H9 (cell line): ENCODE results near the gene SFXN2. TPM values are rescaled to one million over a fixed set of nuclear protein-coding genes. Genes with fewer than 3 reads are reported as not detected.

Experiments
- DNase-seq: peaks from one replicate; pipeline ENCODE4 v3.0.0-alpha.2; 2017
- H2AFZ ChIP-seq: one replicate; pipeline ENCODE4 v1.6.1; 2013; ENCODE audit warnings: mild to moderate bottlenecking, low read length, control low read depth, moderate library complexity
- H2AK5ac ChIP-seq: 2 replicates; pipeline ENCODE4 v1.6.1; 2013; ENCODE audit warnings: low read length, control low read depth, mixed read lengths; ENCODE audit not compliant: insufficient read length
- H2BK120ac ChIP-seq: one replicate; pipeline ENCODE4 v1.6.1; 2013; ENCODE audit warnings: low read depth, mild to moderate bottlenecking, low read length, control low read depth, inconsistent platforms; ENCODE audit not compliant: poor library complexity, severe bottlenecking
- H2BK12ac ChIP-seq: 2 replicates; pipeline ENCODE4 v1.6.1; 2013; ENCODE audit warnings: low read length, control low read depth, mixed read lengths, low read depth; ENCODE audit not compliant: insufficient read length
- H2BK15ac ChIP-seq: 2 replicates; pipeline ENCODE4 v1.6.1; 2013; ENCODE audit warnings: low read depth, low read length, control low read depth
- H2BK20ac ChIP-seq: one replicate; pipeline ENCODE4 v1.6.1; 2013; ENCODE audit warnings: low read depth, mild to moderate bottlenecking, low read length, control low read depth, inconsistent platforms; ENCODE audit not compliant: poor library complexity, severe bottlenecking
- H2BK5ac ChIP-seq: 2 replicates; pipeline ENCODE4 v1.6.1; 2013; ENCODE audit warnings: low read length, control low read depth, mixed read lengths; ENCODE audit not compliant: insufficient read length
- H3K14ac ChIP-seq: 2 replicates; pipeline ENCODE4 v1.6.1; 2013; ENCODE audit warnings: low read length, control low read depth; ENCODE audit not compliant: insufficient read depth
- H3K18ac ChIP-seq: 2 replicates; pipeline ENCODE4 v1.6.1; 2013; ENCODE audit warnings: low read depth, mild to moderate bottlenecking, mixed read lengths, low read length, control low read depth; ENCODE audit not compliant: insufficient read length
- H3K23ac ChIP-seq: 2 replicates; pipeline ENCODE4 v1.6.1; 2013; ENCODE audit warnings: low read length, control low read depth, mixed read lengths, low read depth; ENCODE audit not compliant: insufficient read length
- H3K23me2 ChIP-seq: 2 replicates; pipeline ENCODE4 v1.6.1; 2013; ENCODE audit warnings: low read depth, mild to moderate bottlenecking, mixed read lengths, low read length, control low read depth; ENCODE audit not compliant: insufficient read length, poor library complexity, severe bottlenecking
- H3K27ac ChIP-seq: 2 replicates; pipeline ENCODE4 v1.5.1; 2013; ENCODE audit warnings: low read length, control low read depth, mixed read lengths, low read depth; ENCODE audit not compliant: insufficient read length
- H3K27me3 ChIP-seq: 2 replicates; pipeline ENCODE4 v1.6.1; 2013; ENCODE audit warnings: low read length, control low read depth, inconsistent platforms; ENCODE audit not compliant: insufficient read depth
- H3K4ac ChIP-seq: 2 replicates; pipeline ENCODE4 v1.6.1; 2013; ENCODE audit warnings: low read depth, mild to moderate bottlenecking, control low read depth, inconsistent platforms, low read length, moderate library complexity
- H3K4me1 ChIP-seq: 2 replicates; pipeline ENCODE4 v1.6.1; 2013; ENCODE audit warnings: low read length, control low read depth, inconsistent platforms; ENCODE audit not compliant: insufficient read depth
- H3K4me2 ChIP-seq: 2 replicates; pipeline ENCODE4 v1.6.1; 2013; ENCODE audit warnings: low read length, control low read depth, mixed read lengths; ENCODE audit not compliant: insufficient read length, insufficient read depth
- H3K56ac ChIP-seq: 2 replicates; pipeline ENCODE4 v1.6.1; 2013; ENCODE audit warnings: low read depth, mild to moderate bottlenecking, mixed read lengths, low read length, control low read depth; ENCODE audit not compliant: insufficient read length
- H3K79me1 ChIP-seq: 2 replicates; pipeline ENCODE4 v1.6.1; 2013; ENCODE audit warnings: low read depth, mild to moderate bottlenecking, moderate library complexity, low read length, control low read depth, inconsistent platforms; ENCODE audit not compliant: insufficient read depth, poor library complexity, severe bottlenecking
- H3K79me2 ChIP-seq: 2 replicates; pipeline ENCODE4 v1.6.1; 2013; ENCODE audit warnings: low read length, control low read depth, inconsistent platforms; ENCODE audit not compliant: insufficient read depth
- H3K9ac ChIP-seq: 2 replicates; pipeline ENCODE4 v1.6.1; 2013; ENCODE audit warnings: low read length, control low read depth, mixed read lengths; ENCODE audit not compliant: insufficient read length; ENCODE audit errors: extremely low read depth
- H3K9me3 ChIP-seq: one replicate; pipeline ENCODE4 v1.6.1; 2013; ENCODE audit warnings: low read depth, low read length, inconsistent platforms; ENCODE audit not compliant: control insufficient read depth
- H3T11ph ChIP-seq: one replicate; pipeline ENCODE4 v1.6.1; 2013; ENCODE audit warnings: mild to moderate bottlenecking, low read length, control low read depth, inconsistent platforms
- H4K20me1 ChIP-seq: one replicate; pipeline ENCODE4 v1.6.1; 2013; ENCODE audit not compliant: control insufficient read depth, insufficient read length, insufficient read depth
- H4K5ac ChIP-seq: 2 replicates; pipeline ENCODE4 v1.6.1; 2013; ENCODE audit warnings: low read depth, mild to moderate bottlenecking, mixed read lengths, low read length, control low read depth; ENCODE audit not compliant: insufficient read length
- H4K8ac ChIP-seq: replicated peaks from 2 replicates; pipeline ENCODE4 v1.6.1; 2013; ENCODE audit warnings: low read length, control low read depth, mixed read lengths, low read depth; ENCODE audit not compliant: insufficient read length
- H4K91ac ChIP-seq: 2 replicates; pipeline ENCODE4 v1.6.1; 2013; ENCODE audit warnings: low read depth, mild to moderate bottlenecking, moderate library complexity, mixed read lengths, low read length, control low read depth; ENCODE audit not compliant: insufficient read length
- H3K27ac Mint-ChIP-seq, 3 experiments: 2 replicates in 2 of 3; 3 replicates in 1 of 3; pipeline ENCODE4 v1.8.0; 2020 to 2021; ENCODE audit warnings: mixed read lengths in 3 of 3, mild to moderate bottlenecking in 1 of 3, moderate library complexity in 1 of 3
- H3K27me3 Mint-ChIP-seq: 2 replicates; pipeline ENCODE4 v1.8.0; 2021; ENCODE audit warnings: low read depth, mild to moderate bottlenecking, moderate library complexity, mixed read lengths
- H3K36me3 Mint-ChIP-seq, 3 experiments: 2 replicates in 2 of 3; 3 replicates in 1 of 3; pipeline ENCODE4 v1.8.0; 2020 to 2021; ENCODE audit warnings: low read depth in 3 of 3, mixed read lengths in 3 of 3; ENCODE audit not compliant: insufficient read depth in 1 of 3
- H3K4me1 Mint-ChIP-seq, 2 experiments: 2 replicates each; pipeline ENCODE4 v1.8.0; 2020; ENCODE audit warnings: mixed read lengths in 2 of 2
- H3K4me3 Mint-ChIP-seq, 2 experiments: 2 replicates in 1 of 2; 3 replicates in 1 of 2; pipeline ENCODE4 v1.8.0; 2020 to 2021; ENCODE audit warnings: mild to moderate bottlenecking in 2 of 2, mixed read lengths in 2 of 2, moderate library complexity in 1 of 2
- H3K9me3 Mint-ChIP-seq, 2 experiments: 2 replicates in 1 of 2; 3 replicates in 1 of 2; pipeline ENCODE4 v1.8.0; 2020; ENCODE audit warnings: mild to moderate bottlenecking in 2 of 2, mixed read lengths in 2 of 2, moderate library complexity in 1 of 2
- CTCF ChIP-seq: fragments of 200-600 bp; sonication (generic); conservative IDR thresholded peaks from 3 replicates; pipeline ENCODE4 v1.8.0; 2021; ENCODE audit warnings: antibody characterized with exemption, mild to moderate bottlenecking
- WGBS: extraction: QIAGEN DNeasy Blood & Tissue Kit; methylation state at CpG from one replicate; pipeline ENCODE4 v1.1.7; 2013; ENCODE audit warnings: missing lambda C conversion rate, low lambda C conversion rate, mixed read lengths; ENCODE audit not compliant: insufficient read length; ENCODE audit errors: extremely low coverage; 5-methylcytosine and 5-hydroxymethylcytosine counted together
- total RNA-seq: library from RNA; stranded (reverse); gene quantifications from 2 replicates; pipeline ENCODE4 v1.2.1, GENCODE V29; 2021

Gene SFXN2
- total RNA-seq, 1 experiment from 2014 or later, result 34.7 TPM

GRCh38 chr10:102696736-102697135 lies 17.7 kb upstream of the SFXN2 start:
- Mint-ChIP-seq H3K4me3 (no peak overlapping the region), H3K36me3 (peaks cover 13 to 43% (median 40%) of the 10 kb centered on the region in 3 experiments; a peak in 6 of 7 replicates), H3K4me1 (peaks cover 0 to 3% of the 10 kb centered on the region in 2 experiments; a peak in 1 of 4 replicates), H3K9me3 (no peaks in the 10 kb centered on the region; a peak in 1 of 5 replicates), H3K27ac (peak overlapping the region in 1 of 3 experiments; percentile 41; a peak in 1 of 7 replicates), H3K27me3 (no peaks in the 10 kb centered on the region)
- H4K8ac ChIP-seq, result no peak overlapping the region
- H2AFZ ChIP-seq, result no peak overlapping the region
- no peak overlapping the region for H2AK5ac ChIP-seq
- no peak overlapping the region for H3K23ac ChIP-seq
- H3K4me1 ChIP-seq, result no peaks in the 10 kb centered on the region
- H3K27me3 ChIP-seq, result no peaks in the 10 kb centered on the region
- no peak overlapping the region for H4K5ac ChIP-seq
- H3K14ac ChIP-seq, result no peak overlapping the region
- H3K27ac ChIP-seq, result no peak overlapping the region
- H2BK5ac ChIP-seq, result no peak overlapping the region
- H3K4me2 ChIP-seq, result no peak overlapping the region
- H3K23me2 ChIP-seq, result no peaks in the 10 kb centered on the region
- no peak overlapping the region for H2BK120ac ChIP-seq
- H3K18ac ChIP-seq, result no peak overlapping the region
- no peak overlapping the region for H3T11ph ChIP-seq
- WGBS, result no CpG with 5 or more reads among the region's 3 CpGs
- no peaks in the 10 kb centered on the region for H3K9me3 ChIP-seq
- H3K4ac ChIP-seq, result no peak overlapping the region
- no peak overlapping the region for H2BK15ac ChIP-seq
- H3K9ac ChIP-seq, result no peak overlapping the region
- H3K79me1 ChIP-seq, result no peaks in the 10 kb centered on the region
- no peak overlapping the region for H2BK12ac ChIP-seq
- H4K20me1 ChIP-seq, result no peaks in the 10 kb centered on the region
- DNase-seq, result no peak
- TF ChIP-seq CTCF, result no peak
- no peak overlapping the region for H4K91ac ChIP-seq
- H3K79me2 ChIP-seq, result no peaks in the 10 kb centered on the region
- H3K56ac ChIP-seq, result no peak overlapping the region
- H2BK20ac ChIP-seq, result no peak overlapping the region
